ENCODE results near the gene LMX1A.

- TF ChIP-seq CTCF (conservative IDR thresholded peaks at IDR 0.05) (no peak), ZFX (IDR thresholded peaks at IDR 0.05) (no peak)
These were observed 29.0 kb downstream of the LMX1A start for GRCh38 chr1:165327538-165327937.
